Calu3 (cell line): Measurements from ENCODE around the gene CLEC17A. TPM values are rescaled to one million over a fixed set of nuclear protein-coding genes. Genes with fewer than 3 reads are reported as not detected.
A peak's percentile ranks its signal among the peaks of the same experiment; 100 is the strongest.
"Not testable (repeated sequence)": the region's sequence is repeated elsewhere in the genome, so short reads cannot be mapped to it uniquely, and the experiment has no call there.

Source experiments
- Bru-seq: library from RNA; stranded (reverse); fragments of 400-500 nt; gene quantifications from one replicate; lab custom pipeline; 2021; lab: Mats Ljungman, UMichigan
- BruChase-seq, 2 experiments: library from RNA; stranded (reverse); fragments of 400-500 nt; gene quantifications; one replicate each; lab custom pipeline; 2021; lab: Mats Ljungman, UMichigan
- BruUV-seq: library from RNA; stranded (reverse); fragments of 400-500 nt; replicated peaks from 2 replicates; lab custom pipeline; 2021; lab: Mats Ljungman, UMichigan
- CTCF ChIA-PET: fragments of 300-600 bp; sonication (Branson Sonifier 250); formaldehyde crosslinking; loops from one replicate; lab custom pipeline; 2022; ENCODE audit warnings: antibody characterized with exemption; lab: Charles Lee
- DNase-seq: peaks from one replicate; pipeline ENCODE4 v3.0.0; 2022
- H3K27ac Mint-ChIP-seq: one replicate; pipeline ENCODE4 v1.8.0; 2022; ENCODE audit warnings: mixed read lengths; ENCODE audit not compliant: unreplicated experiment
- H3K27me3 Mint-ChIP-seq: one replicate; pipeline ENCODE4 v1.8.0; 2022; ENCODE audit warnings: mixed read lengths; ENCODE audit not compliant: unreplicated experiment
- H3K36me3 Mint-ChIP-seq: one replicate; pipeline ENCODE4 v1.8.0; 2022; ENCODE audit warnings: mild to moderate bottlenecking, moderate library complexity, mixed read lengths; ENCODE audit not compliant: insufficient read depth, unreplicated experiment
- H3K4me1 Mint-ChIP-seq: one replicate; pipeline ENCODE4 v1.8.0; 2022; ENCODE audit warnings: mild to moderate bottlenecking, low read depth, mixed read lengths; ENCODE audit not compliant: unreplicated experiment
- H3K4me3 Mint-ChIP-seq: one replicate; pipeline ENCODE4 v1.8.0; 2022; ENCODE audit warnings: mild to moderate bottlenecking, low read depth, moderate library complexity, mixed read lengths; ENCODE audit not compliant: unreplicated experiment
- H3K9me3 Mint-ChIP-seq: one replicate; pipeline ENCODE4 v1.8.0; 2022; ENCODE audit warnings: low read depth, mixed read lengths; ENCODE audit not compliant: unreplicated experiment
- intact Hi-C: fragments of 100-400 bp; cut with micrococcal nuclease; formaldehyde crosslinking; loops from one replicate; pipeline ENCODE4 v1.10.0; 2022; ENCODE audit not compliant: unreplicated experiment
- long read RNA-seq: library from polyadenylated mRNA; stranded (forward); transcript quantifications from one replicate; pipeline ENCODE4 v2.0.0, GENCODE V29; 2022
- total RNA-seq: library from RNA; stranded (reverse); gene quantifications from 2 replicates; pipeline ENCODE4 v1.2.3, GENCODE V29; 2022
- TF ChIP-seq, protein P1 (sequence below): fragments of 200-600 bp; IDR thresholded peaks from one replicate; pipeline ENCODE4 v1.8.0; 2022; ENCODE audit warnings: antibody characterized with exemption; ENCODE audit not compliant: unreplicated experiment

Gene CLEC17A, protein sequence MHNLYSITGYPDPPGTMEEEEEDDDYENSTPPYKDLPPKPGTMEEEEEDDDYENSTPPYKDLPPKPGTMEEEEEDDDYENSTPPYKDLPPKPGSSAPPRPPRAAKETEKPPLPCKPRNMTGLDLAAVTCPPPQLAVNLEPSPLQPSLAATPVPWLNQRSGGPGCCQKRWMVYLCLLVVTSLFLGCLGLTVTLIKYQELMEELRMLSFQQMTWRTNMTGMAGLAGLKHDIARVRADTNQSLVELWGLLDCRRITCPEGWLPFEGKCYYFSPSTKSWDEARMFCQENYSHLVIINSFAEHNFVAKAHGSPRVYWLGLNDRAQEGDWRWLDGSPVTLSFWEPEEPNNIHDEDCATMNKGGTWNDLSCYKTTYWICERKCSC
- total RNA-seq (not detected in 2 replicates), Bru-seq, nascent RNA (not detected), BruChase-seq, experiment 1, labeled RNA remaining after a 6-hour chase (percentile 3 among the genes with signal in this experiment), BruChase-seq, experiment 2, labeled RNA remaining after a 2-hour chase (percentile 4 among the genes with signal in this experiment)
- long read RNA-seq = 0 reads

DNA sequence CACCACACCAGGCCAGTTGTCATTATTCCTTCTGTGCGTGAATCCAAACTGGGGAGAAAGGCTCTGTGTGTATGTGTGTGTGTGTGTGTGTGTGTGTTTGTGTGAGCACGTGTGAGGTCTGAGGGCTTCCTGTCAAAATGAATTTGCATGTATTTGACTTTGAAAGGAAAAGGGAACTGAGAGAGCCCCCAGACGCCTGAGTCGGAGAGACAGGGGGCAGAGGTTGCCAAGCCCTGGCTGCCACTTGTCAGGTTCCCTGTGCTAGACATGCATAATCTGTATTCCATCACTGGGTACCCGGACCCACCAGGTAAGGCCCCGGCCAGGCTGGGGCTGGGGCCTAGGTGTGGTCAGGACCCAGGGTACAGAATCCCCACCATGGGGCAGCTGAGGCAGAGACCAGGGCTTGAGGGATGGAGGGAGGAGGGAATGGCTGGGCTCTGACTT is at the start of gene CLEC17A:
TSS of gene CLEC17A (plus strand) at position 191 of the 447 bp plus-strand sequence. CDS start at position 268, 77 bp downstream.
- no peaks in the 10 kb centered on the region for H3K36me3 Mint-ChIP-seq
- no peak for DNase-seq
- TF ChIP-seq, protein P1, sequence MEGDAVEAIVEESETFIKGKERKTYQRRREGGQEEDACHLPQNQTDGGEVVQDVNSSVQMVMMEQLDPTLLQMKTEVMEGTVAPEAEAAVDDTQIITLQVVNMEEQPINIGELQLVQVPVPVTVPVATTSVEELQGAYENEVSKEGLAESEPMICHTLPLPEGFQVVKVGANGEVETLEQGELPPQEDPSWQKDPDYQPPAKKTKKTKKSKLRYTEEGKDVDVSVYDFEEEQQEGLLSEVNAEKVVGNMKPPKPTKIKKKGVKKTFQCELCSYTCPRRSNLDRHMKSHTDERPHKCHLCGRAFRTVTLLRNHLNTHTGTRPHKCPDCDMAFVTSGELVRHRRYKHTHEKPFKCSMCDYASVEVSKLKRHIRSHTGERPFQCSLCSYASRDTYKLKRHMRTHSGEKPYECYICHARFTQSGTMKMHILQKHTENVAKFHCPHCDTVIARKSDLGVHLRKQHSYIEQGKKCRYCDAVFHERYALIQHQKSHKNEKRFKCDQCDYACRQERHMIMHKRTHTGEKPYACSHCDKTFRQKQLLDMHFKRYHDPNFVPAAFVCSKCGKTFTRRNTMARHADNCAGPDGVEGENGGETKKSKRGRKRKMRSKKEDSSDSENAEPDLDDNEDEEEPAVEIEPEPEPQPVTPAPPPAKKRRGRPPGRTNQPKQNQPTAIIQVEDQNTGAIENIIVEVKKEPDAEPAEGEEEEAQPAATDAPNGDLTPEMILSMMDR = no peak
- H3K27ac Mint-ChIP-seq = no peak within 1 kb of the TSS
- CTCF ChIA-PET = no interaction called here
- H3K4me3 Mint-ChIP-seq = no peak within 1 kb of the TSS
- peaks cover 34% of the 10 kb centered on the region for H3K27me3 Mint-ChIP-seq
- H3K9me3 Mint-ChIP-seq = no peaks in the 10 kb centered on the region
- intact Hi-C loops = no loop called here
- H3K4me1 Mint-ChIP-seq = no peaks in the 10 kb centered on the region
- no TSS peak for BruUV-seq

DNA sequence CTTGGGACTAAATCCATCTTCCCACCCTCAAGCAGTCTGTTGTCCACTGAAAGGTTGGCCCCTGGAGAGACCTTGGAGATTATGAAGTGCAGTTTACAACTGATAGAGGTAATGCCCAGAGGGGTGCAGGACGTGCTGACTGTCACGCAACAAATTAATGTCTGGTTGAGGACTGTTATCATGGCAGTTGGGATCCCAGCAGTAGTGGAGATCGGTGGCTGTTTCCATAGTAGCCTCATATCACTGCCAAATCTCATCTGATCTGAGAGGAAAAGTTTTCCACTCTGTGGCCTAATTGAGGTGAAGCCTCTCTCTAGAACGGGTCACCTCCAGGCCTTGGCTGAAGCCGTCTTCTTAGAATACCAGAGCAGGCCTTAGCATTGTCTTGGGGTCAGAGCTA is 49.4 kb upstream of the CLEC17A start:
- TF ChIP-seq, protein P1 = no peak
- CTCF ChIA-PET = no interaction called here
- H3K36me3 Mint-ChIP-seq = peaks cover 20% of the 10 kb centered on the region
- H3K4me1 Mint-ChIP-seq = no peaks in the 10 kb centered on the region
- no peak overlapping the region for H3K27ac Mint-ChIP-seq
- H3K27me3 Mint-ChIP-seq = no peaks in the 10 kb centered on the region
- no TSS peak for BruUV-seq
- intact Hi-C loops = no loop called here
- no peak for DNase-seq
- H3K9me3 Mint-ChIP-seq = no peaks in the 10 kb centered on the region
- no peak overlapping the region for H3K4me3 Mint-ChIP-seq

DNA sequence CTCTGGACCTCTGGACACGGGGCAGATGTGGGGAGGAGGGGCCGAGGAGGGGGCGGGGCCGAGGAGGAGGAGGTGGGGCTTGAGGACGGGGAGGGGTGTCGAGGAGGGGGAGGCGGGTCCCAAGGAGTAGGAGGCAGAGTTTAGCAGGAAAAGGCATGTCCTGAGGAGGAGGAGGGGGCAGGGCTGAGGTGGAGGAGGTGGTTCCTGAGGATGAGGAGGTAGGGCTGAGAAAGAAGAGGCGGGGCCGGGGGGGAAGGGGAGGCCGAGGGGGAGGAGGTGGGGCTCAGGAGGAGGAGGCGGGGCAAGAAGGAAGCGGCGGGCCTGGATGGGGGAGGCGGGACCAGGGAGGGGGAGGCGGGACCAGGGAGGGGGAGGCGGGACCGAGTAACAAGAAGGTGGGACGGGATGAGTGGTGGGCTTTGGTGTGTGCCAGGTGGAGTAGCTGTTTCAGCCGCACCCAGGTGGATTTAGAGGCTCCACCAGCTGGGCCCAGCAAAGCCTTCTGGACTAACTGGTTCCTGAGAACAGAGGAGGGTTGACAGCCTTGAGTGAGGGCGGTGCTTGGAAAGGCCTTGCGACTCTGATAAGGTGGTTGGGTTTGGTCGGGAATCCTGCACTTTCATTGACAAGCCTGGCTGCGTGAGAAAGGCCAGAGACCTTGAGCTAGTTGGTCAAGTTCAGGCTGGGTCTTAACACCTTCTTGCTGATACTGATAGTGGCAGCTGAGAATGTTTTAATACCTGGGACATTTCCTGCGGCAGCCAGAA is 45.8 kb upstream of the CLEC17A start:
- Mint-ChIP-seq H3K27me3 (no peaks in the 10 kb centered on the region), H3K4me3 (no peak overlapping the region), H3K4me1 (no peaks in the 10 kb centered on the region), H3K27ac (no peak overlapping the region), H3K36me3 (peaks cover 5% of the 10 kb centered on the region), H3K9me3 (no peaks in the 10 kb centered on the region)
- DNase-seq = peak; percentile 68
- CTCF ChIA-PET = interaction anchor here (0.6 to 0.7 kb wide), 2 partner anchors 112 to 156 kb away, joined by 3 to 5 read pairs; partner anchors contain the start of gene ADGRE5
- intact Hi-C loops = no loop called here
- BruUV-seq = no TSS peak
- TF ChIP-seq, protein P1 = no peak

DNA sequence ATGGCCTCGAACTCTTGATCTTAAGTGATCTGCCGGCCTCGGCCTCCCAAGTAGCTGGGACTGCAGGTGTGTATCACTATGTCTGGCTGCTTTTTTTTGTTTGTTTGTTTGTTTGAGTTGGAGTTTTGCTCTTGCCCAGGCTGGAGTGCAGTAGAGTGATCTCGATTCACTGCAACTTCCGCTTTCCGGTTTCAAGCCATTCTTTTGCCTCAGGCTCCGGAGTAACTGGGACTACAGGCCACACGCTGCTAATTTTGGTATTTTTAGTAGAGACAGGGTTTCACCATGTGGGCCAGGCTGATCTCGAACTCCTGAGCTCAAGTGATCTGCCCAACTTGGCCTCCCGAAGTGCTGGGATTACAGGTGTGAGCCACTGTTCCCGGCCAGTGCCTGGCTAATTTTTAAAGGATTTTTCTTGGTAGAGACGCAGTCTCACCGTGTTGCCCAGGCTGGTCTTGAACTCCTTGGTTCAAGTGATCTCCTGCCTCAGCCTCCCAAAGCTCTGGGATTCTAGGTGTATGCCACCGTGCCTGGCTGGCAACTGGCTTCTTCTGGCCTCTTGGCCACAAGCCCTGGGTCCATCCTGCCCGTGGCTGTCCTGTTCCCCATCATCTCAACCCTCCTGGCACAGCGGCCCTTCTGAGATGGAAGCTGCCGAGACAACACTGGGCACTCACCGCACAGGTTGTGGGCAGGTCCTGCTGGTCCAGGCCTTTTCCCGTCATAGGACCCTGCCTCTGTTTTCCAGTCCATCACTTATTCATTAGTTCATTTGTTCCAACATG is 42.0 kb upstream of the CLEC17A start:
- Mint-ChIP-seq H3K27me3 (no peaks in the 10 kb centered on the region), H3K36me3 (no peaks in the 10 kb centered on the region), H3K27ac (no peak overlapping the region), H3K4me3 (no peak overlapping the region), H3K9me3 (no peaks in the 10 kb centered on the region), H3K4me1 (no peaks in the 10 kb centered on the region)
- BruUV-seq = no TSS peak
- intact Hi-C loops = no loop called here
- DNase-seq = no peak
- TF ChIP-seq, protein P1 = no peak
- CTCF ChIA-PET = no interaction called here

DNA sequence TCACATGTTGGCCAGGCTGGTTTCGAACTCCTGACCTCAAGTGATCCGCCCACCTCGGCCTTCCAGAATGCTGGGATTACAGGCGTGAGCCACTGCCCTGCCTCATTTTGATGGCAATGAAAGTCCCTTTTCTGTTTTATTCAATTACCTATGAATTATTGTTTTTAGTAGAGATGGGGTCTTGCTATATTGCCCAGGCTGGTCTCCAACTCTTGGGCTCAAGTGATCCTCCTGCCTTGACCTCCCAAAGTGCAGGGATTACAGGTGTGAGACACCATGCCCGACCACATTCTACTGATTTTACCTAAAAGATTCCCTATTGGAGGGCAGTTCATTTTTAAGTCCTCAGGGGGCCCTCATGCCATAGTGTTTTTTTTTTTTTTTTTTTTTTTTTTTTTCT is 40.9 kb upstream of the CLEC17A start:
- H3K4me1 Mint-ChIP-seq, intact Hi-C loops, H3K4me3 Mint-ChIP-seq, H3K27ac Mint-ChIP-seq, H3K36me3 Mint-ChIP-seq, CTCF ChIA-PET, BruUV-seq, DNase-seq, H3K27me3 Mint-ChIP-seq, H3K9me3 Mint-ChIP-seq: not testable (repeated sequence)
